Stimulated activated CD8-positive, alpha-beta memory T cell treated with anti-CD3 and anti-CD28 coated beads, Interleukin-7, amount 100 ng/mL, for 24 hours (primary cell): Measurements from ENCODE around the gene REEP1.

ENCODE experiments used
- DNase-seq: peaks from one replicate; pipeline ENCODE4 v3.0.0-alpha.2; 2020; ENCODE audit warnings: low read depth

The REEP1 gene

DNA sequence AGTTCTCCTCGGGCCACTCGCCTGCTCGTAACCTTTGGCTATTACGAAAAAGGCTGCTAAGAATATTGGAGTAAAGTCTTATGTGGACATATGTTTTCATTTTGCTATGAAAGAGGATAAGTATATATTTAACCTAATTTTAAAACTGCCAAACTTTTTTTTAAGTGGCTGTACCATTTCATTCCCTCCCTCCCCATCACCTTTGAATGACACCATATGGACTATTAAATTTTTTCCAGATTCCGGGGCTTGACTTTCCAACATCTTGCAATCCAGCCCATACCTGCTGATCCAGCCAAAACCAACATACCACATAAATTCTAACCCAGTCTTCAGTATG is 31.5 kb downstream of the REEP1 start:
- no peak for DNase-seq

DNA sequence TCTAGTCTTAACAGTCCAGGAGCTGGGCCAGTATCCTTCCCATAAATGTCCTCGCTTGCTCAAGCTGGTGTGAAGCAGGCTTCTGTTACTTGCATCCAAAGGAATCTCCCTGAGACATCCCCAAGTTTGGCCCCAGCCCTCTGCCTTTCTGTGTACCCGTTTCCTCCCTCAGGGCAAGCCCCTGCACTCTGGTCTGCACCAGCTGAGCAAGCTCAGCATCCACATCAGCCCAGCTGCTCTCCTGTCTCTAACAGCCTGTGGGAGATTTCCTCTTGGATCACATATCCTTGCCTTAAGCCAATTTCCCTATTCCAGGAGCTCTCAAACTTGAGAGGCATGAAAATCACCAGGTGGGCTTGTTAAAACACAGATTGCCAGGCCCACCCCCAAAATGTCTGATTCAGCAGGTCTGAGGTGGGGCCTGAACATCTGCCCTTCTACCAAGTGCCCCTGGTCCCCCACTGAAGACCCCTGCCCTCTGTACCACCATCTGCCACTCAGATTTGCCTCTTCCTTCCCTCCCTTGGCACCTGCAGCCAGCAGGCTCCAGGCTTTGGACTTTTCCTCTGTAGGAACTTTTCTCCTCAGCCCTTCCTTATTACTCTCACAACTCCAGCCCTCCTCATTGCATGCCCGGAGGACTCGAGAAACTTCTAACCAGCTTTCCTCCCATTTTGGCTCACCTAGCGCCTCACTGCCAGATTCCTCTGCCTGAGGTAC is 32.1 kb downstream of the REEP1 start:
- no peak for DNase-seq

DNA sequence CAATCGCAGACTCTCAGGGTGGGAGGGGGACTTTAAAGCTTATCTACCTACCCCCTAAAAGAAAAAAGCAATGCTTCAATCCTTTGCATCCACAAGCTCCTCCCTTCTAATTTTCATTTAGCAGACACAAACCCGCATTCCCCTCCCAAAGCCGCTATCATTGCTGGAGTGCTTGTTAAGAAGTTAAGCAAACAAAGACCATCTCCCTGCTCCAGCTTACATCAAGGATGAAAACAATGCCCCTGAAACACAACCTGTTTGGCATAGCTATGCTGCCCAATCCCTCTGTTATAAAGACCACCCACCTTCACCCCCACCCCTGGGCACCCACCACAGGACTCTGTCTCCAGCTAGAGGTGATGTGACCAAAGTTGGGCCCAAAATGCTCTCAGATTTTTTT is 33.0 kb downstream of the REEP1 start:
- no peak for DNase-seq

DNA sequence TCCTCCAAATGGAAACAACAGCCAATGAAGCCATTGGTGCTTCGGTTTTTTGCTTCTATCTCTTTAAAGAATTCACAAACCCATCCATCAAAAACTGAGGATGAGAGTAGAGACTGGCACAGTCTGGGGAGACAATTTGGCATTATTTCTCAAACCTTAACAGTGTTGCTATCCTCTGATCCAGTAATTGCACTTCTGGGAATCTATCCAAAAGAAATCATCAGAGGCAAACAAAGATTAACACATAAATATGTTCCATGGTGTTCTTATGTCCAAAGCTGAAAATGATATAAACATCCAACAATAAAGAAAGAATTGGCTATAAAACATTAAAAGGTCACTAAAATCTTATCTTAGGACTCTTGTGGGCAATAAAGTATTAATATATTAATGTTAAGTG is 35.1 kb downstream of the REEP1 start:
- DNase-seq = no peak

DNA sequence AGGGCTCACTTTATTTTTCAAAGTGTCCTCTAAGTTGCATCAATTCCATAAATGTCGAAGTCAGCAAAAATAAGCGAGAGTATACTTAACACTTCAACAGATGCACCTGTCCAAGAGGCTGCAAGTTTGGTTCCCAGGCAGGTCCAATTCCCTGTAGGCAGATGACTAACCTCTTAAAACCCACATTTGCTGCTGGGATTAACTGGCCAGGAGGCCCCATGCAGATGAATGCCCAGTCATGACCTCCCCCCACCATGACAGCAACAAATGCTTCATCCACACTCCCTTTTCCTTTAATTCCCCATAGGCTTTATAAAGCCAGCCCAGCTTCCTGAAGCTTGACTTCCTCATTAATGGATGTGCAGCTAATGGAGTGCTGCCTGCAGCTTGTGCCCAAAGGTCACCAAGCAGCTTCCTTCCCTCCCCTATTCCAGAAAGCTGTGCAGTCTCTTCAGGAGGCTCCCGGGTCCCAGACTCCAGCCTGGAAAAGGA is 35.7 kb downstream of the REEP1 start:
- no peak for DNase-seq

DNA sequence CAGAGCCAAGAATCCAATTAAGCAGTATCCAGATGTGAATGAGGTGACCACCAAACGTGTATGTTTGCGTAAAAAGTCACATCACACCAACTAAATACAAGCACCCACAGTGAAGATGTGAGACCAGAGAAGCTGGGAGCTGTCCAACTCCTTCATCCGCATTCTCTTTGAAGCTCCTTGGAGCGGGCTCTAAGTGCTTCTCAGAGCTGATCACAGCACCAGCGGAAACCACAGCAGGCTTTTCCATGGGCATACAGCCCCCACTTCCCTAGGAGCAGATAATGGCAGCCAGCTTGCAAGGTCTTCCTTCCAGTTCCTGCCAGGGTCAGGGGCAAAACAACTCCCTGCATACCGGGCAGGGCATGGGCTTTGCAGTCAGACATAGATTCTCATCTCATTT is 36.4 kb downstream of the REEP1 start:
- DNase-seq = no peak

DNA sequence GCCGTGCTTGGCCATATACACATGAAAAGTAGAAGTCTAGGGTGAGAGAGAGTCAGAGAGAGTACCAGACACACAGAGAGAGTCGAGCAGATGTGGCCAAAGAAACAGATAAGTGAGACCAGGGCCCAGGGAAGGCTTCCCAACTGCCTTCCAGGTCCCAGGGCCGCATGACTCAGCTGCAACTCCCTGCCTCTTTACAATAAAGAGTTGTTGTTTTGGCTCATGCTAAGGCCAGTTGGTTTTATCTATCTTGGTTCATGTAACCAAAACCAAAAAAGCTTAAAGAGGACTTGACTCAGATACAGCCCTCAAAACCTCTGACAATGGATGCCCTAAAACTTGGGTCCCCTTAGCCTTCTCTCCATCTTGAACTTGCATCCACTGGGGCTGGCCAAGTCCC is 36.9 kb downstream of the REEP1 start:
- DNase-seq = no peak

DNA sequence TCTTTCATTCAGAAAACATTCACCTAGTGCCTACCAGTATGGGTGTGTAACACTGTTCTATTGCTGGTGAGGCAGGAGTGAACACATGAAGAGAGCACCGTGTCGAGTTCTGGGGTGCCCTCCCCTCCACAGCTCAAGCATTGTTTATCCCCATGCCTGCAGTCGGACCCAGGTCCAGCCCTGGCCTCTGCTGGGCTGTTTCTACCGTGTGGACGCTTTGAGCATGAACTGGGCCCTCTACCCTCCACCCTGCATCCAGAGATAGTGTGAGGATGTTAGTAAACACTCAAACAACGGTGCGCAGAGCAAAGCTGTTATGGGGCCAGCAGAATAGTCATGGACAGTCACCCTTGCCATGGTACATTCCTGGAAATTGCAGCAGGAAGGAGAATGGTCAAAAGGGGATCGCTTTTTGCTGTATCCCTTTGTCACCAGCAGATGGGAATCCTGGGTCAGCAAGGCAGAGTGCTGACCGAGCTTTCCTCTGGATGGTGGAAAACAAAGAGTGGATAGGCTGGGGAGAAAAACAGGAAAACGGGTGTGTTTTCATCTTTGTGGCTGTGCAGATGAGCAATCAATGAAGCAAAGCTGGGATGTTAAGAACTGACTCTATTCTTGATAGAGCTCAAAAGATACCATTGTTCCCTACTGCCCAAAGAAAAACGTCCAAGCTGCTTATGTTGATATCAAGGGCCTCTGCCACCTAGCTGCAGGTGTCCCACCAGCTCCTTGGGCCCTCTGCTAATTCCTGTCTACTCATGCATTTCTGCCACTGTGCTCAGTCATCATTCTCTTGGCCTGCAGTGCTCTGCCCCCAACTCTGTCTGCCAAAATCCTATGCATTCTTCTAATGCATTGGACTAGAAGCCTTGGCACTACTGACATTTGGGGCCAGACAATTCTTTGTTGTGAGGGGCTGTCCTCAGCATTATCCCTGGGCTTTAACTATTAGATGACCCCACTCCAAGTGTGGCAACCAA is 38.7 kb downstream of the REEP1 start:
- no peak for DNase-seq

DNA sequence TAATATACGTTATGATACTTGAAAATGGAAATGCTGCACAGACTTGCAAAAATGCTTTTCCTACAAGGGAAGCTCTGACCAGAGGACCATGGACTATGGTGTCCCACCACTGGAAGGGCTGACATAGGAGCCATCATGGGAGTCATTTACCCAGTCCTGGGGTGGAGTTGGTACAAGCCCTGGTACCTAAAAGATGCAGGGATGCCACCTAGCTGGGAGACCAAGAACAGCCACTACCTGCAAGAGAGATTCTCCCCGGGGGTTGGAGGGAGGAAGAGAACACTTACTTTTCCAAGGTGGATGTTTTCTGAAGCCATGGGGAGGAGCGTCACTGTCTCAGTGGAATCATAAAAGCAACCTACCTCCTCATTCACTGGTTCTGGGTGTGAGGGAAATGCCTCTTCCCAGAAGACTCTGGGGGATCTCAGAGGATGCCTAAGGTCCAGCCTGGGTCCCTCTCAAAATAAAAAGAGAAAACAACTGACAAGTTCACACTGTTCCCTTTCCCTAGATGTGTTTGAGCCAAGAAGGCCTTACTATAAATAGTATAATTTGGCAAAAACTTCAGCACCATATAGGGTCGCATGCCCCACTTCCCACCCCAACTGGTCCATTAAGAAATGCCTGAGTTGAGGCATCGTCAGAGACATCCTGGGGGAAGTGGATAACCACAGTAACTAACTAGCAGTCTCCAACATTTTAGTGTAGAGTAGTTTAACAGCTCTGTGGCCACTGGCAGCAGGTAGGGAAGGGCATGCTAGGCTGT is 39.9 kb downstream of the REEP1 start:
- DNase-seq = no peak

DNA sequence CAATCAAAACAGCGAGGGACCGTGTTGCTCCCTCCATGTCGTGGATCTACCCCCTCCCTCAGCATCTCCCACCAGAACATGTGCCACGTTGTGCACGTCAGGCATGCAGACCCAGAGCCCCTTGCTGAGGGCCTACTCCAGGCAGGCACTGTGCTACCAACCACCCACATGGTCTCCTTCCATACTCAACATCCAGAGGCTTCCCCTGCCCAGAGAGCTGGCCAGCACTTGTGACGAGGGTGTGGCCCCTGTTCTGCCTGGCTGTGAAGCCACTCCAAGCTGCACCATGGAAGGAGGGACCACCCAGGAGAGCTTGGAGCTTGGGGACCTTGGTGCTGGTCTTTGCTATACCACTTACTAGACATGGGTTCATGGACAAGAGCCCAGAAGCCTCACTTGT is 40.5 kb downstream of the REEP1 start:
- DNase-seq = no peak

DNA sequence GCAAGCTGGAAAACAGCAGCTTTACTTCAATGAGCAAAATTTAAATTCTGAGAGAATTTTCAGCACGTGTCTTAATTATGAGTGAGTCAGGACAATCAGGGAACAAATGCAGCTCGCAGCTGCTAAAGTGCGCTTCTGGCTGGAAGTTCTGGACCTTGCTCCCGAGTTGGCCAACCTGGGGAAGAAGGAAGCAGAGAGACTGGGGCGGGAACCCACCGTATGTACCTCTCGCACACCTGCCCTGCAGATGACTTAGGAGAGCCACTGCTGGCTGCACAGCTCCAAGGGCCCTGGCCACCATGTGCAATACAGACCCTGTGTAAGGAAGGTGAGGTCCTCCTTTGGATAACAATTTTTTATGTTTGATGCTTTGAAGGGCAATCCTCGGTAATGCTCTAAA is 42.4 kb downstream of the REEP1 start:
- no peak for DNase-seq

DNA sequence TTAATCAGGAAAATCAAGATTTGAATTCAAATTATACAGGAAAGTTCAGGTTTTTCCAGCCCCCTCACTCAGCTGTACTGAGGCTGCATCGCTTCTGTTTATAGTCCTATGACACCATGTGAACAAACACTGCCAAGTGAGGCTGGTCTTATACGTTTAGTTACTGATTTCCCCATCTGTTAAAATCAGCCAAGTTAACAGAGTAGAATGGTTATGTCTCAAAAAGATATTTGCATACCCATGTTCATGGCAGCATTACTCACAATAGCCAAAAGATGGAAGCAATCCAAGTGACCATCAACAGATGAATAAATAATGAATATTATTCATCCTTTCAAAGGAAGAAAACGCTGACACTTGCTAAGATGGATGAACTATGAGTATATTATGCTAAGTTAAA is 43.8 kb downstream of the REEP1 start:
- DNase-seq = no peak

DNA sequence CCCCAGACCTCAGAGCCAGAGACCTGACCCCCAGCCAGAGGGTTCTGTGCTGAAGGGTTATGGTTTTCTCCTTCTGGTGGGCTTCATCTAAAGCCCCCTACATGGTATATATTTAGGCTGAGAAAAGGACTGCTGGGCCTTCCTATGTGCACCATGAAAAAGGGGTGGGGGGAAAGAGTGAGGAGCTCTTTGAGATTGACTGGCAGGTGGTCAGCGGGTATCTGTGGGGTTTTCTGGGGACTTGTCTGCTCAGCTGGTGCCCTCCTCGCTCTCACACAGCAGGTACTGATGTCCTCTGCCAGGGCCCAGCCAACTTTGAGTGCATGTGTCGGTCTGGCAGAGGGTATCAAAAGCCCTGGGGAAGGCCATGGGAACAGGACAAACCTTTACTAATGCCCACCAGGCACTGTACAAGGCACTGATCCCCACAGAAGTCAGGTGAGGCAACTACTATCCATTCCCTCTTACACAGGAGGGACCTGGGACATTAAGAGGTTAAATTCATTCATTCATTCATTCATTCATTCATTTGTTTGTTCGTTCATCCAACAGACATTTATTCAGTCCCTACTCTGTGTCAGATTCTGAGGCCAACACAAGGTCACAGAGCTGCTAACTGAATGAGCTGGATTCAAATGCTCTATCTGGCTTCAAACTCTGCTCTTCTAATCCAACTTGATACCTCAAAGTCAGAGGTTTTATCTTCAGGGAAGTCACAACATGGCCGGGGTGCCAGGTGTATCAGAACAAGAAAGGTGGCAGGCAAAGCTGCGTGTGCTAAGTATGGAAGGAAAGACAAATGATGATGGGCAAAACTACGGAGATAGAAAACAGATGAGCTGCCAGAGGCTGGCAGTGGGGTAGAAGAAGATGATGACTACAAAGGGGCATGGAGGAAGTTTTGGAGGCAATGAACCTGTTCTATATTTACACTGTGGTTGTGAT is 44.6 kb downstream of the REEP1 start:
- DNase-seq = no peak

DNA sequence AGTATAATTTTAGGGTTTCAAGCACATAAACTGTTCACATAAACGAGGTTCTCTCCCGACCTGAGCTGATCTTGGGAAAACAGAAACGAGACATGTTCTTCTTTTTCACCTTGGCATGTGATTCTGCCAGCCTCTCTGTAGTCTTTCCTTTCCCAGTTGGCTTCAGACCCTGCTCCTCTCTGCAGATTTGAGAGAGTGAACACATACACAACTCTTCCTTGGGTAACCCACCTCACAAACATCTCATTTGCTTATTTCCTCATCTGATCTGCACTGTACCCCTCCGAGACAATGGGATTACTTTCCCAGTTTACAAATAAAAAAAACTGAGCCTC is 46.1 kb downstream of the REEP1 start:
- DNase-seq = no peak

DNA sequence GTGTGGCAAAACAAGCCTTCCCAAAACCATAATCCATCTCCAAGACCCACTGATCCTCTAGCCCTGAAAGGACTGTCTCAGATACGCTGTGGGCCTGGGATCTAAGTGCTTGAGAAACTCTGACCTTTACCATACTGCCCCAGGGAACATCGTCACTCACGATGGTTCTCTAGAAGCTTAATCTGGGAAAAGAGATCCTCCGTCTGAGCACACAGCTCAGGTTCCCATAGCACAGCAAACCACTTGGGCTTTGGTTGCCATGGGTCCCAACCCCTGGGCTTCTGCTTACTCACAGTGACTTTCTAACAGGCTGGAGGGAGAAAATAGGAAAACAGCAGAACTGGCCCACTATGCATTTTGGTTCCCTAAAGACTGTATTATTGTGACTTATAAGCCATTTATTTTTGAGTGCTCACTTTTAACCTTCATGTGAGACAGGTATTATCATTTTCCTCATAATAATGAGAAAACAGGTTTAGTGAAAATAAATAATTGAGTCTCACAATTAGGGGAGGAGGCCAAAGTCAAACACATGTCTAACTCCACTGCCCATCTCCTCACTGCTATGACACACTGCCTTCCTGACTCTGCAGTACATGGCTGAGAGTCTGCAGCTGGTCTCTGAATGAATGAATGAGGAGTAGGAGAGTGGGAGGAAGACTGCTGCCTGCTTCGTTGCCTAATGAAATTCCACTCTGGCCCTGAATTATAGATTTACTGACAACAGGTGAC is 46.7 kb downstream of the REEP1 start:
- no peak for DNase-seq

DNA sequence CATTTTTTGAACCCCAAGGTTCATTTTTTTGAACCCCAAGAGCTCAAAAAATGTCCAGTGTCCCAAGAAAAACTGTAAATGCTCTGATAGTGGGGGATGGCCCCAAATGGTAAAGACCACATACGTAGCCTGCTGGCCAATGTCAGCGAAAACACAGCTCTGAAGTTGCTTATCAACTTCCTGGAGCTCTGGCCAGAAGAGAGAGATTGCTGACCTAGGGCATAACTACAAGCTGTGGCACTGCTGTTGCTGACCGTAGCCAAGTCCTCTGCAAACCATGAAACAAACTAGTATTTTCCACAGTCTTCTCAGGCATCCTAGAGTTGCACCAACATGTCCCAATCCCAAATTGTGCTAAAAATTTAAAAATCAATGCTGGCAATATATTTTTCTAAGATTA is 50.9 kb downstream of the REEP1 start:
- DNase-seq = no peak

DNA sequence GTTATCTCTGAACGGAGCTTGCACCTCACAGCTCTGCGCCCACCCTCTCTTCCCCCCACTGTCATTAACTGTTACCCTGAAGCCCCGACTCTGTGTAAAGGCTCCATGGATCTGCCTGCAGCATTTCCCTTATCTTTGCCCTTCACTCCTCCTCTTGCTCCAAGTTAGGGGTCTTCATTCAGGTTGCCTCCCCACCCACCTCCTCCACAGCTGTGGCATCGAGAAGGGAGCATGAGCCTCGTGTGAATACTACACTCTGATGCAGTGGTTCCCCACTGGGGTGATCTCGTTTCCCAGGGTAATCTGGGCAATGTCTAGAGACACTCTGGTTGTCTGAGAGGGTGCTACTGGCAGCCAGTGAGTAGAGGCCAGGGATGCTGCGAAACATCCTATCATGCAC is 51.4 kb downstream of the REEP1 start:
- no peak for DNase-seq

DNA sequence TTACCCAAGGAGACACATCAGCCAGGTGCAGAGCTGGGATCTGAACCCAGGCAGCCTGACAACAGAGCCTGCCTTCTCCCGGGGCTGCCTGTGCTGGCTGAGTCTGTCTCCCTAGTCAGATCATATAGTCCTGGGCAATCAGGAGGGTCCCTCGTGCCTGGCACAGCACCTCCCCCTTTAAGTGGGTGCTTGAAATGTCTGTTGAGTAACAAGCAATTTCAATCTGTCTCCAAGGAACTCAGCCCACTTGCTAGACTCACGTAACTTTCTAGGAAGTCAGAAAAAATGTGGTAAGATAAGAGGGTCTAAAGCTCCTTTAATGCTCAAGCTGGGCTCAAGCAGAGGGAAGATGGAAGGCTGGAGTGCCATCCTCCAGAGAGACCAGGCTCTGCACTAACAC is 51.9 kb downstream of the REEP1 start:
- DNase-seq = no peak

DNA sequence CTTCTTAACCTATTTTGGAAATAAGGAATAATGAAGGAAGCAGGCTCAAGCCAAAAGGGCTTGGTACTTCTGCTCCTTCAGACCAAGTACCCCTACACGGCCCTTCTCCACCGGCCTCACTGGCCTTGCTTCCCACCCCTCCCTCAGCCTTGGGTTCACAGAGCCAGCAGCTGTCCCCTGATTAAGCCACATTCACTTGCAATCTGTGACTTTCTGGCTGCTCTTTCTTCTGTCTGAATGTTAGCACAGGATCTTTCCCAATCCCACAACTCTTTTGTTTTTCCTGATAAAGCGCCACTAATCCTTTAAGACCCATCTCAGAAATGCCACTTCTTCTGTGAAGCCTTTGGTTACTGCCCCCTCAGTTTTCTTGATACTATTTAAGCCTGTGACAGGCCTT is 52.4 kb downstream of the REEP1 start:
- no peak for DNase-seq

DNA sequence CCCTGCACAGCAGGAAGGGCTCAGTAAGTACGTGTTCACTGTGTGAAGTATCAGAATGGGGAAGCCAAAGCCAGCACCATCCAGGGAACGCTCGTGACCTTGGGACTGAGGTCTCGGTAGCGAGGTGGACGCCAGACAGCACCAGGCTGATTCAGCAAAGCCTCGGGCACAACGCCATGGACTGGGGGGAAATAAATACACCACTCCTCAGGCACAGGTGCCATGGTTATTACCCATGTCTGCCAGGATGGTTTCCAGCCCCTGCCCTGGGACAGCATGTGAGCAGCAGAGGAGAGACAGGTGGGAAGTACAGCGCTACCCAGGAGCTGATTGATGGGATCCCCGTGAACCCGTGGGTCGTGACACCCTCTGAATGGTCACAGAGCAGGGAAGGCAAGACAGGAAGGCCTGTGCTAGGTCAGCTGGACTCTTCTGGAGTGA is 53.0 kb downstream of the REEP1 start:
- DNase-seq = no peak
